Natural killer cell (primary cell): ENCODE results near the gene CADM1. TPM values are rescaled to one million over a fixed set of nuclear protein-coding genes. Genes with fewer than 3 reads are reported as not detected.

Experiments
- ATAC-seq, 3 donors: fragments of 150-1000 bp in 2 of 3; fragments of 200-7000 bp in 1 of 3; cut with Tn5 transposase; 1 replicate in 1 of 3; 2 replicates in 2 of 3; pipeline ENCODE4 v1.10.0; 2021; ENCODE audit warnings: mild to moderate bottlenecking in 2 of 3, moderate library complexity in 2 of 3
- DNase-seq, 2 donors: peaks; one replicate each; pipeline versions ENCODE4 v3.0.0 to v3.0.0-alpha.2; 2013 to 2021; ENCODE audit warnings: mixed read lengths in 1 of 2
- H3K27ac ChIP-seq: one replicate; pipeline ENCODE4 v1.5.1; 2013; ENCODE audit warnings: mild to moderate bottlenecking, low read length
- H3K27me3 ChIP-seq: one replicate; pipeline ENCODE4 v1.6.1; 2013; ENCODE audit warnings: low read length; ENCODE audit not compliant: control insufficient read depth, insufficient read depth
- H3K36me3 ChIP-seq: one replicate; pipeline ENCODE4 v1.6.1; 2013; ENCODE audit warnings: low read length; ENCODE audit not compliant: control insufficient read depth, insufficient read depth
- H3K4me1 ChIP-seq: one replicate; pipeline ENCODE4 v1.6.1; 2013; ENCODE audit warnings: low read length; ENCODE audit not compliant: control insufficient read depth, insufficient read depth
- H3K4me3 ChIP-seq: one replicate; pipeline ENCODE4 v1.5.1; 2013; ENCODE audit warnings: low read length
- H3K9me3 ChIP-seq: one replicate; pipeline ENCODE4 v1.6.1; 2013; ENCODE audit warnings: low read length; ENCODE audit not compliant: control insufficient read depth, insufficient read depth
- H3K27ac Mint-ChIP-seq, 2 donors: one replicate each; pipeline ENCODE4 v1.8.0; 2022; ENCODE audit warnings: mild to moderate bottlenecking in 2 of 2, mixed read lengths in 2 of 2, moderate library complexity in 1 of 2
- H3K27me3 Mint-ChIP-seq, 2 donors: one replicate each; pipeline ENCODE4 v1.8.0; 2022; ENCODE audit warnings: low read depth in 2 of 2, mixed read lengths in 2 of 2
- H3K36me3 Mint-ChIP-seq: one replicate; pipeline ENCODE4 v1.8.0; 2022; ENCODE audit warnings: mixed read lengths
- H3K4me1 Mint-ChIP-seq, 2 donors: one replicate each; pipeline ENCODE4 v1.8.0; 2022; ENCODE audit warnings: mixed read lengths in 2 of 2
- H3K4me3 Mint-ChIP-seq: one replicate; pipeline ENCODE4 v1.8.0; 2022; ENCODE audit warnings: mild to moderate bottlenecking, moderate library complexity, mixed read lengths
- H3K9me3 Mint-ChIP-seq, 2 donors: one replicate each; pipeline ENCODE4 v1.8.0; 2022; ENCODE audit warnings: mixed read lengths in 2 of 2
- whole genome bisulfite sequencing: methylation state at CpG from one replicate; pipeline ENCODE4 v1.1.7; 2013; ENCODE audit warnings: missing lambda C conversion rate; ENCODE audit not compliant: insufficient coverage; 5-methylcytosine and 5-hydroxymethylcytosine counted together
- intact Hi-C: fragments of 100-400 bp; cut with micrococcal nuclease; formaldehyde crosslinking; loops from one replicate; pipeline ENCODE4 v1.14.2; 2022
- total RNA-seq, 4 donors: library from RNA; stranded (reverse); fragments of 120-200 nt in 1 of 4; gene quantifications; one replicate each; pipeline versions ENCODE4 v1.2.3 to v1.2.4, GENCODE V29; 2013 to 2022
- TF ChIP-seq, protein P1 (sequence below): fragments of 200-600 bp; IDR thresholded peaks from one replicate; pipeline ENCODE4 v1.8.0; 2022; ENCODE audit warnings: antibody characterized with exemption

CADM1 gene
- total RNA-seq, 3 donors from 2014 or later (not counting 1 experiment from before 2014, with no cell fraction given) = 3.2 to 4.2 (median 3.9) TPM

DNA sequence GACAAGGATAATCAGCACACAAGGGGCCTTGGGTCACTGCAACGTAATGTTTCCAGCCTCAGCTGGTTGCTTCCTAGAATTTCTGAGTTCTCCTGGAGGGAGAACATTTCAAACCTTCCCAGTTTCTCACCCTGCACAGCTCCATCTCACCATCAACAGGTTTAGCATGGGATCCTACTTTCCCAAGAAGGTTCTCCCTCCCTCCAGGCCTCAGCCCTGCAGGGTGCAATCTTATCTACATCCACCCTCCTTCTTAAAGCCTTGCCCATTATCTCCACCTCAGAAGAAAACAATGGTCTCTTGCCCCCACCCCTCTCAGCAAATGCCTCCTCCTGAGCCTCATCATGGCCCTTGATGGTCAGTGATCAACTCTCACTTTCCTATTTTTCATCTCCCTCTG is 23.6 kb downstream of the CADM1 start:
- no peak overlapping the region for H3K27ac Mint-ChIP-seq
- no peak overlapping the region for H3K4me3 Mint-ChIP-seq
- Histone ChIP-seq H3K4me1 (no peaks in the 10 kb centered on the region), H3K36me3 (no peaks in the 10 kb centered on the region), H3K9me3 (no peaks in the 10 kb centered on the region), H3K27me3 (no peaks in the 10 kb centered on the region), H3K27ac (no peak overlapping the region), H3K4me3 (no peak overlapping the region)
- TF ChIP-seq, protein P1, sequence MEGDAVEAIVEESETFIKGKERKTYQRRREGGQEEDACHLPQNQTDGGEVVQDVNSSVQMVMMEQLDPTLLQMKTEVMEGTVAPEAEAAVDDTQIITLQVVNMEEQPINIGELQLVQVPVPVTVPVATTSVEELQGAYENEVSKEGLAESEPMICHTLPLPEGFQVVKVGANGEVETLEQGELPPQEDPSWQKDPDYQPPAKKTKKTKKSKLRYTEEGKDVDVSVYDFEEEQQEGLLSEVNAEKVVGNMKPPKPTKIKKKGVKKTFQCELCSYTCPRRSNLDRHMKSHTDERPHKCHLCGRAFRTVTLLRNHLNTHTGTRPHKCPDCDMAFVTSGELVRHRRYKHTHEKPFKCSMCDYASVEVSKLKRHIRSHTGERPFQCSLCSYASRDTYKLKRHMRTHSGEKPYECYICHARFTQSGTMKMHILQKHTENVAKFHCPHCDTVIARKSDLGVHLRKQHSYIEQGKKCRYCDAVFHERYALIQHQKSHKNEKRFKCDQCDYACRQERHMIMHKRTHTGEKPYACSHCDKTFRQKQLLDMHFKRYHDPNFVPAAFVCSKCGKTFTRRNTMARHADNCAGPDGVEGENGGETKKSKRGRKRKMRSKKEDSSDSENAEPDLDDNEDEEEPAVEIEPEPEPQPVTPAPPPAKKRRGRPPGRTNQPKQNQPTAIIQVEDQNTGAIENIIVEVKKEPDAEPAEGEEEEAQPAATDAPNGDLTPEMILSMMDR = no peak
- ATAC-seq = no peak
- peaks cover 0 to 4% of the 10 kb centered on the region in 2 donors for H3K9me3 Mint-ChIP-seq
- H3K36me3 Mint-ChIP-seq = no peaks in the 10 kb centered on the region
- DNase-seq = no peak
- 44% methylated on average over 1 of the region's 1 CpG for WGBS
- no peaks in the 10 kb centered on the region for H3K4me1 Mint-ChIP-seq
- intact Hi-C loops = no loop called here
- peaks cover 0 to 6% of the 10 kb centered on the region in 2 donors for H3K27me3 Mint-ChIP-seq

- Mint-ChIP-seq H3K4me1 (no peaks in the 10 kb centered on the region), H3K27me3 (peaks cover 0 to 2% of the 10 kb centered on the region in 2 donors), H3K9me3 (peaks cover 0 to 2% of the 10 kb centered on the region in 2 donors), H3K4me3 (no peak overlapping the region), H3K36me3 (no peaks in the 10 kb centered on the region), H3K27ac (no peak overlapping the region)
- TF ChIP-seq, protein P1 = no peak
- Histone ChIP-seq H3K4me3 (no peak overlapping the region), H3K36me3 (no peaks in the 10 kb centered on the region), H3K4me1 (no peaks in the 10 kb centered on the region), H3K9me3 (no peaks in the 10 kb centered on the region), H3K27me3 (no peaks in the 10 kb centered on the region), H3K27ac (no peak overlapping the region)
- intact Hi-C loops = no loop called here
- DNase-seq = no peak
- no peak for ATAC-seq
- 32% methylated on average over 1 of the region's 1 CpG for WGBS
These were observed 26.8 kb downstream of the CADM1 start for GRCh38 chr11:115477410-115477809.

- Mint-ChIP-seq H3K36me3 (no peaks in the 10 kb centered on the region), H3K27me3 (peaks cover 0 to 3% of the 10 kb centered on the region in 2 donors), H3K4me3 (no peak overlapping the region), H3K27ac (no peak overlapping the region), H3K4me1 (no peaks in the 10 kb centered on the region), H3K9me3 (peaks cover 2 to 3% of the 10 kb centered on the region in 2 donors)
- TF ChIP-seq, protein P1 = no peak
- DNase-seq = no peak
- ATAC-seq = no peak
- intact Hi-C loops = no loop called here
- no peak overlapping the region for H3K4me3 ChIP-seq
- H3K27me3 ChIP-seq = no peaks in the 10 kb centered on the region
- H3K36me3 ChIP-seq = no peaks in the 10 kb centered on the region
- H3K27ac ChIP-seq = no peak overlapping the region
- WGBS = 72% methylated on average over 6 of the region's 7 CpGs
- no peaks in the 10 kb centered on the region for H3K4me1 ChIP-seq
- H3K9me3 ChIP-seq = no peaks in the 10 kb centered on the region
These were observed 27.5 kb downstream of the CADM1 start for GRCh38 chr11:115476463-115477286.
